Peyer's patch (tissue), 4 donors: ENCODE measurements around the gene RIMBP2.

Source experiments
- CTCF ChIP-seq, 6 experiments: fragments of 450-650 bp in 4 of 6; fragments of 200-600 bp in 2 of 6; sonication (generic) in 1 of 6; IDR thresholded peaks; one replicate each; pipeline ENCODE4 v1.5.1; 2017 to 2019; ENCODE audit warnings: antibody characterized with exemption in 6 of 6, mild to moderate bottlenecking in 3 of 6, moderate library complexity in 1 of 6
- POLR2A ChIP-seq, 2 donors: fragments of 450-650 bp; IDR thresholded peaks; one replicate each; pipeline ENCODE4 v1.5.1; 2017; ENCODE audit warnings: antibody characterized with exemption in 2 of 2, mild to moderate bottlenecking in 2 of 2, moderate library complexity in 2 of 2

- TF ChIP-seq CTCF (IDR thresholded peaks at IDR 0.05): no peak
- TF ChIP-seq POLR2A (IDR thresholded peaks at IDR 0.05): no peak
Observed at GRCh38 chr12:130557201-130557600, 158.9 kb downstream of the RIMBP2 start.
